Adrenal gland (tissue), 5 donors: Measurements from ENCODE around the gene EXOC3L4.

ENCODE experiments used
- POLR2A ChIP-seq, 2 donors: fragments of 450-650 bp; IDR thresholded peaks; one replicate each; pipeline ENCODE4 v1.6.1; 2017; ENCODE audit warnings: antibody characterized with exemption in 2 of 2, mild to moderate bottlenecking in 2 of 2, moderate library complexity in 1 of 2
- TF ChIP-seq, protein P1 (sequence below), 6 experiments: fragments of 450-650 bp in 4 of 6; fragments of 200-600 bp in 2 of 6; sonication (generic) in 1 of 6; IDR thresholded peaks; 1 replicate in 5 of 6; 2 replicates in 1 of 6; pipeline versions ENCODE4 v1.5.1 to v1.8.0; 2016 to 2021; ENCODE audit warnings: antibody characterized with exemption in 6 of 6, mild to moderate bottlenecking in 2 of 6, moderate library complexity in 1 of 6
- donor health status: DM: no; HTN: no; CAD: no.

GRCh38 chr14:103128631-103129300 is 34.2 kb downstream of the EXOC3L4 start:
- no peak for TF ChIP-seq POLR2A (IDR thresholded peaks at IDR 0.05)
- TF ChIP-seq, protein P1, sequence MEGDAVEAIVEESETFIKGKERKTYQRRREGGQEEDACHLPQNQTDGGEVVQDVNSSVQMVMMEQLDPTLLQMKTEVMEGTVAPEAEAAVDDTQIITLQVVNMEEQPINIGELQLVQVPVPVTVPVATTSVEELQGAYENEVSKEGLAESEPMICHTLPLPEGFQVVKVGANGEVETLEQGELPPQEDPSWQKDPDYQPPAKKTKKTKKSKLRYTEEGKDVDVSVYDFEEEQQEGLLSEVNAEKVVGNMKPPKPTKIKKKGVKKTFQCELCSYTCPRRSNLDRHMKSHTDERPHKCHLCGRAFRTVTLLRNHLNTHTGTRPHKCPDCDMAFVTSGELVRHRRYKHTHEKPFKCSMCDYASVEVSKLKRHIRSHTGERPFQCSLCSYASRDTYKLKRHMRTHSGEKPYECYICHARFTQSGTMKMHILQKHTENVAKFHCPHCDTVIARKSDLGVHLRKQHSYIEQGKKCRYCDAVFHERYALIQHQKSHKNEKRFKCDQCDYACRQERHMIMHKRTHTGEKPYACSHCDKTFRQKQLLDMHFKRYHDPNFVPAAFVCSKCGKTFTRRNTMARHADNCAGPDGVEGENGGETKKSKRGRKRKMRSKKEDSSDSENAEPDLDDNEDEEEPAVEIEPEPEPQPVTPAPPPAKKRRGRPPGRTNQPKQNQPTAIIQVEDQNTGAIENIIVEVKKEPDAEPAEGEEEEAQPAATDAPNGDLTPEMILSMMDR (IDR thresholded peaks at IDR 0.05), result no peak
